ENCODE data around the gene CLPTM1. TPM values are rescaled to one million over a fixed set of nuclear protein-coding genes. Genes with fewer than 3 reads are reported as not detected.

The CLPTM1 gene
- total and polyA plus RNA-seq, 2 experiments from 2014 or later, result 41.6 to 71.5 TPM

DNA sequence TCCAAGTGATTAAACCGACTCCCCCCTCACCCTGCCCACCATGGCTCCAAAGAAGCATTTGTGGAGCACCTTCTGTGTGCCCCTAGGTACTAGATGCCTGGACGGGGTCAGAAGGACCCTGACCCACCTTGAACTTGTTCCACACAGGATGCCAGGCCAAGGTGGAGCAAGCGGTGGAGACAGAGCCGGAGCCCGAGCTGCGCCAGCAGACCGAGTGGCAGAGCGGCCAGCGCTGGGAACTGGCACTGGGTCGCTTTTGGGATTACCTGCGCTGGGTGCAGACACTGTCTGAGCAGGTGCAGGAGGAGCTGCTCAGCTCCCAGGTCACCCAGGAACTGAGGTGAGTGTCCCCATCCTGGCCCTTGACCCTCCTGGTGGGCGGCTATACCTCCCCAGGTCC lies 47.6 kb upstream of the CLPTM1 start:
- H3K4me1 Mint-ChIP-seq, result peaks cover 33% of the 10 kb centered on the region
- Histone ChIP-seq H3K4me1 (ENCODE audit: insufficient read depth) (peaks cover 25% of the 10 kb centered on the region), H3K27ac (ENCODE audit: low read depth) (peak overlapping the region; percentile 92; the same call in 1 of the 2 replicates), H3K4me2 (peak overlapping the region; percentile 92; the same call in 1 of the 2 replicates), H2AFZ (no peak overlapping the region), H3K4me3 (no peak overlapping the region), H3K27me3 (ENCODE audit: insufficient read depth) (no peaks in the 10 kb centered on the region), H4K20me1 (replicated peaks; ENCODE audit: insufficient read depth) (no peaks in the 10 kb centered on the region; the same call in 1 of the 2 replicates), H3F3A (replicated peaks; ENCODE audit: low read depth) (peaks cover 50% of the 10 kb centered on the region), H3K79me2 (replicated peaks; ENCODE audit: insufficient read depth) (peaks cover 17% of the 10 kb centered on the region), H3K9me2 (ENCODE audit: insufficient read depth) (no peaks in the 10 kb centered on the region), H3K36me3 (ENCODE audit: insufficient read depth) (peaks cover 17% of the 10 kb centered on the region)
- H3K27ac Mint-ChIP-seq, result no peak overlapping the region
- no peak for DNase-seq (ENCODE audit: low spot score)
- no peak overlapping the region for H3K4me3 Mint-ChIP-seq
- peaks cover 43% of the 10 kb centered on the region for H3K36me3 Mint-ChIP-seq (ENCODE audit: low read depth)
- ATAC-seq, result no peak
- H3K27me3 Mint-ChIP-seq (ENCODE audit: insufficient read depth, low read depth, poor library complexity), result peaks cover 45% of the 10 kb centered on the region
- no peak for TF ChIP-seq ZNF114 (CRISPR knock-in tag; IDR thresholded peaks at IDR 0.05)
- TF ChIP-seq, protein P1, sequence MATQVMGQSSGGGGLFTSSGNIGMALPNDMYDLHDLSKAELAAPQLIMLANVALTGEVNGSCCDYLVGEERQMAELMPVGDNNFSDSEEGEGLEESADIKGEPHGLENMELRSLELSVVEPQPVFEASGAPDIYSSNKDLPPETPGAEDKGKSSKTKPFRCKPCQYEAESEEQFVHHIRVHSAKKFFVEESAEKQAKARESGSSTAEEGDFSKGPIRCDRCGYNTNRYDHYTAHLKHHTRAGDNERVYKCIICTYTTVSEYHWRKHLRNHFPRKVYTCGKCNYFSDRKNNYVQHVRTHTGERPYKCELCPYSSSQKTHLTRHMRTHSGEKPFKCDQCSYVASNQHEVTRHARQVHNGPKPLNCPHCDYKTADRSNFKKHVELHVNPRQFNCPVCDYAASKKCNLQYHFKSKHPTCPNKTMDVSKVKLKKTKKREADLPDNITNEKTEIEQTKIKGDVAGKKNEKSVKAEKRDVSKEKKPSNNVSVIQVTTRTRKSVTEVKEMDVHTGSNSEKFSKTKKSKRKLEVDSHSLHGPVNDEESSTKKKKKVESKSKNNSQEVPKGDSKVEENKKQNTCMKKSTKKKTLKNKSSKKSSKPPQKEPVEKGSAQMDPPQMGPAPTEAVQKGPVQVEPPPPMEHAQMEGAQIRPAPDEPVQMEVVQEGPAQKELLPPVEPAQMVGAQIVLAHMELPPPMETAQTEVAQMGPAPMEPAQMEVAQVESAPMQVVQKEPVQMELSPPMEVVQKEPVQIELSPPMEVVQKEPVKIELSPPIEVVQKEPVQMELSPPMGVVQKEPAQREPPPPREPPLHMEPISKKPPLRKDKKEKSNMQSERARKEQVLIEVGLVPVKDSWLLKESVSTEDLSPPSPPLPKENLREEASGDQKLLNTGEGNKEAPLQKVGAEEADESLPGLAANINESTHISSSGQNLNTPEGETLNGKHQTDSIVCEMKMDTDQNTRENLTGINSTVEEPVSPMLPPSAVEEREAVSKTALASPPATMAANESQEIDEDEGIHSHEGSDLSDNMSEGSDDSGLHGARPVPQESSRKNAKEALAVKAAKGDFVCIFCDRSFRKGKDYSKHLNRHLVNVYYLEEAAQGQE (IDR thresholded peaks at IDR 0.05; ENCODE audit: unreplicated experiment), result no peak
- TF ChIP-seq CREB1 (CRISPR knock-in tag; IDR thresholded peaks at IDR 0.05; ENCODE audit: low read depth), result no peak
- TF ChIP-seq POLR2AphosphoS5 (IDR thresholded peaks at IDR 0.05; ENCODE audit: low read depth), result no peak
- no peak for TF ChIP-seq EZH2 (IDR thresholded peaks at IDR 0.05; ENCODE audit: low read depth, unreplicated experiment)
- TF ChIP-seq, protein P2, sequence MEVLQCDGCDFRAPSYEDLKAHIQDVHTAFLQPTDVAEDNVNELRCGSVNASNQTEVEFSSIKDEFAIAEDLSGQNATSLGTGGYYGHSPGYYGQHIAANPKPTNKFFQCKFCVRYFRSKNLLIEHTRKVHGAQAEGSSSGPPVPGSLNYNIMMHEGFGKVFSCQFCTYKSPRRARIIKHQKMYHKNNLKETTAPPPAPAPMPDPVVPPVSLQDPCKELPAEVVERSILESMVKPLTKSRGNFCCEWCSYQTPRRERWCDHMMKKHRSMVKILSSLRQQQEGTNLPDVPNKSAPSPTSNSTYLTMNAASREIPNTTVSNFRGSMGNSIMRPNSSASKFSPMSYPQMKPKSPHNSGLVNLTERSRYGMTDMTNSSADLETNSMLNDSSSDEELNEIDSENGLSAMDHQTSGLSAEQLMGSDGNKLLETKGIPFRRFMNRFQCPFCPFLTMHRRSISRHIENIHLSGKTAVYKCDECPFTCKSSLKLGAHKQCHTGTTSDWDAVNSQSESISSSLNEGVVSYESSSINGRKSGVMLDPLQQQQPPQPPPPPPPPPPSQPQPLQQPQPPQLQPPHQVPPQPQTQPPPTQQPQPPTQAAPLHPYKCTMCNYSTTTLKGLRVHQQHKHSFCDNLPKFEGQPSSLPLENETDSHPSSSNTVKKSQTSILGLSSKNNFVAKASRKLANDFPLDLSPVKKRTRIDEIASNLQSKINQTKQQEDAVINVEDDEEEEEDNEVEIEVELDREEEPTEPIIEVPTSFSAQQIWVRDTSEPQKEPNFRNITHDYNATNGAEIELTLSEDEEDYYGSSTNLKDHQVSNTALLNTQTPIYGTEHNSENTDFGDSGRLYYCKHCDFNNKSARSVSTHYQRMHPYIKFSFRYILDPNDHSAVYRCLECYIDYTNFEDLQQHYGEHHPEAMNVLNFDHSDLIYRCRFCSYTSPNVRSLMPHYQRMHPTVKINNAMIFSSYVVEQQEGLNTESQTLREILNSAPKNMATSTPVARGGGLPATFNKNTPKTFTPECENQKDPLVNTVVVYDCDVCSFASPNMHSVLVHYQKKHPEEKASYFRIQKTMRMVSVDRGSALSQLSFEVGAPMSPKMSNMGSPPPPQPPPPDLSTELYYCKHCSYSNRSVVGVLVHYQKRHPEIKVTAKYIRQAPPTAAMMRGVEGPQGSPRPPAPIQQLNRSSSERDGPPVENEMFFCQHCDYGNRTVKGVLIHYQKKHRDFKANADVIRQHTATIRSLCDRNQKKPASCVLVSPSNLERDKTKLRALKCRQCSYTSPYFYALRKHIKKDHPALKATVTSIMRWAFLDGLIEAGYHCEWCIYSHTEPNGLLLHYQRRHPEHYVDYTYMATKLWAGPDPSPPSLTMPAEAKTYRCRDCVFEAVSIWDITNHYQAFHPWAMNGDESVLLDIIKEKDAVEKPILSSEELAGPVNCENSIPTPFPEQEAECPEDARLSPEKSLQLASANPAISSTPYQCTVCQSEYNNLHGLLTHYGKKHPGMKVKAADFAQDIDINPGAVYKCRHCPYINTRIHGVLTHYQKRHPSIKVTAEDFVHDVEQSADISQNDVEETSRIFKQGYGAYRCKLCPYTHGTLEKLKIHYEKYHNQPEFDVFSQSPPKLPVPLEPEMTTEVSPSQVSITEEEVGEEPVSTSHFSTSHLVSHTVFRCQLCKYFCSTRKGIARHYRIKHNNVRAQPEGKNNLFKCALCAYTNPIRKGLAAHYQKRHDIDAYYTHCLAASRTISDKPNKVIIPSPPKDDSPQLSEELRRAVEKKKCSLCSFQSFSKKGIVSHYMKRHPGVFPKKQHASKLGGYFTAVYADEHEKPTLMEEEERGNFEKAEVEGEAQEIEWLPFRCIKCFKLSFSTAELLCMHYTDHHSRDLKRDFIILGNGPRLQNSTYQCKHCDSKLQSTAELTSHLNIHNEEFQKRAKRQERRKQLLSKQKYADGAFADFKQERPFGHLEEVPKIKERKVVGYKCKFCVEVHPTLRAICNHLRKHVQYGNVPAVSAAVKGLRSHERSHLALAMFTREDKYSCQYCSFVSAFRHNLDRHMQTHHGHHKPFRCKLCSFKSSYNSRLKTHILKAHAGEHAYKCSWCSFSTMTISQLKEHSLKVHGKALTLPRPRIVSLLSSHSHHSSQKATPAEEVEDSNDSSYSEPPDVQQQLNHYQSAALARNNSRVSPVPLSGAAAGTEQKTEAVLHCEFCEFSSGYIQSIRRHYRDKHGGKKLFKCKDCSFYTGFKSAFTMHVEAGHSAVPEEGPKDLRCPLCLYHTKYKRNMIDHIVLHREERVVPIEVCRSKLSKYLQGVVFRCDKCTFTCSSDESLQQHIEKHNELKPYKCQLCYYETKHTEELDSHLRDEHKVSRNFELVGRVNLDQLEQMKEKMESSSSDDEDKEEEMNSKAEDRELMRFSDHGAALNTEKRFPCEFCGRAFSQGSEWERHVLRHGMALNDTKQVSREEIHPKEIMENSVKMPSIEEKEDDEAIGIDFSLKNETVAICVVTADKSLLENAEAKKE (CRISPR knock-in tag; IDR thresholded peaks at IDR 0.05), result no peak
- TF ChIP-seq STAT1 (IDR thresholded peaks at IDR 0.05; ENCODE audit: unreplicated experiment), result no peak
- TF ChIP-seq ZNF331 (CRISPR knock-in tag; IDR thresholded peaks at IDR 0.05; ENCODE audit: low read depth), result no peak
- TF ChIP-seq NANOG (IDR thresholded peaks at IDR 0.05; ENCODE audit: borderline replicate concordance), result no peak
- no peak for TF ChIP-seq JUNB (IDR thresholded peaks at IDR 0.05; ENCODE audit: unreplicated experiment)
- TF ChIP-seq EZH2phosphoT487 (IDR thresholded peaks at IDR 0.05; ENCODE audit: unreplicated experiment), result no peak
- TF ChIP-seq, protein P3, sequence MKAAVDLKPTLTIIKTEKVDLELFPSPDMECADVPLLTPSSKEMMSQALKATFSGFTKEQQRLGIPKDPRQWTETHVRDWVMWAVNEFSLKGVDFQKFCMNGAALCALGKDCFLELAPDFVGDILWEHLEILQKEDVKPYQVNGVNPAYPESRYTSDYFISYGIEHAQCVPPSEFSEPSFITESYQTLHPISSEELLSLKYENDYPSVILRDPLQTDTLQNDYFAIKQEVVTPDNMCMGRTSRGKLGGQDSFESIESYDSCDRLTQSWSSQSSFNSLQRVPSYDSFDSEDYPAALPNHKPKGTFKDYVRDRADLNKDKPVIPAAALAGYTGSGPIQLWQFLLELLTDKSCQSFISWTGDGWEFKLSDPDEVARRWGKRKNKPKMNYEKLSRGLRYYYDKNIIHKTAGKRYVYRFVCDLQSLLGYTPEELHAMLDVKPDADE (IDR thresholded peaks at IDR 0.05), result no peak
- TF ChIP-seq, protein P4, sequence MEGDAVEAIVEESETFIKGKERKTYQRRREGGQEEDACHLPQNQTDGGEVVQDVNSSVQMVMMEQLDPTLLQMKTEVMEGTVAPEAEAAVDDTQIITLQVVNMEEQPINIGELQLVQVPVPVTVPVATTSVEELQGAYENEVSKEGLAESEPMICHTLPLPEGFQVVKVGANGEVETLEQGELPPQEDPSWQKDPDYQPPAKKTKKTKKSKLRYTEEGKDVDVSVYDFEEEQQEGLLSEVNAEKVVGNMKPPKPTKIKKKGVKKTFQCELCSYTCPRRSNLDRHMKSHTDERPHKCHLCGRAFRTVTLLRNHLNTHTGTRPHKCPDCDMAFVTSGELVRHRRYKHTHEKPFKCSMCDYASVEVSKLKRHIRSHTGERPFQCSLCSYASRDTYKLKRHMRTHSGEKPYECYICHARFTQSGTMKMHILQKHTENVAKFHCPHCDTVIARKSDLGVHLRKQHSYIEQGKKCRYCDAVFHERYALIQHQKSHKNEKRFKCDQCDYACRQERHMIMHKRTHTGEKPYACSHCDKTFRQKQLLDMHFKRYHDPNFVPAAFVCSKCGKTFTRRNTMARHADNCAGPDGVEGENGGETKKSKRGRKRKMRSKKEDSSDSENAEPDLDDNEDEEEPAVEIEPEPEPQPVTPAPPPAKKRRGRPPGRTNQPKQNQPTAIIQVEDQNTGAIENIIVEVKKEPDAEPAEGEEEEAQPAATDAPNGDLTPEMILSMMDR (conservative IDR thresholded peaks at IDR 0.05; ENCODE audit: low read depth in 2 of 2), result no peak
- peaks cover 2% of the 10 kb centered on the region; the same call in 1 of the 3 replicates for H3K9me3 Mint-ChIP-seq

All from GM23338 (cell line).